Measurements from ENCODE around the gene NUMA1.

The NUMA1 gene

DNA sequence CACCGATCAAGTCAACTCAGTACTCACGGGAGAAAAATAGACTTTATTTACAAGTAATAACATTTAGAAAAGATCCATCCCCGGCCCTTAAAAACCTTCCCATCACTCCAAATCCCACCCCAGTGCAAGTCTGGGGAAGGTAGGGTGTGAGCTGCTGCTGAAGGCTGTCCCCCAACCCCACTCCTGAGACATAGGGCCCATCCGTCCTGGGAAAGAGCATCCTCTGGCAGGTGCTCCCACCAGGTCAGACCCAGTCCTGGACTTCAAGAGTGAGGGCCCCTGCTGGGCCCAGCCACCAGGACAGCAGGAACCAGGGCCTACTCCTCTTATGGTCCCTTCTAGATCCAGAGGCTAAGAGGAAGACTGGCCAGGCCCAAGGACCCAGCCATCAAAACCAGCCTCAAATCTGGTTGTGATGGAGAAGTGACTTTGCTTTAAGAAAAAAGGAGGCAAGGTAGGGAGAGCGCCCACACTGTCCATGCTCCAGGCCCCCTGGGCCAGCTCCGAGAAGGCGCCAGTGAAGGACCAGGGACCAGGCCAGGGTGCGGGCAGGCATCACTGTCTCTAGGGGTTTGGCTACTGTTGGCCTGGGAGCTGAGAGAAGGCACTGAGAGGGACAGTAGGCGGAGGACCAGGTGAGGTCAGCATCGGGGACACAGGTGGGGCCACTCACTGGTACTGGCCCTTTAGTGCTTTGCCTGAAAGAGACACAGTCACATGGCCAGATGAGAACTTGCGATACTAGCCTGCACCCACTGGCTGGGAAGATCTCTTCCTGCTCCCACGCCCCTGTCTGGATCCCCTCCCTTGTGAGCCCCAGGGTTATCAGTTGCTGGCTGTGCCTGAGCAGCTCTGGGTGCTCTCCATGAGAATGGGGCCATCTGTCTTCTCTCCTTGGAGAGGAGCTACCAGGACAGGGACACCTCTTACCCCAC is 77.2 kb downstream of the NUMA1 start:
- DNase-seq (ENCODE audit: low spot score): no peak
- no peak for FAIRE-seq

DNA sequence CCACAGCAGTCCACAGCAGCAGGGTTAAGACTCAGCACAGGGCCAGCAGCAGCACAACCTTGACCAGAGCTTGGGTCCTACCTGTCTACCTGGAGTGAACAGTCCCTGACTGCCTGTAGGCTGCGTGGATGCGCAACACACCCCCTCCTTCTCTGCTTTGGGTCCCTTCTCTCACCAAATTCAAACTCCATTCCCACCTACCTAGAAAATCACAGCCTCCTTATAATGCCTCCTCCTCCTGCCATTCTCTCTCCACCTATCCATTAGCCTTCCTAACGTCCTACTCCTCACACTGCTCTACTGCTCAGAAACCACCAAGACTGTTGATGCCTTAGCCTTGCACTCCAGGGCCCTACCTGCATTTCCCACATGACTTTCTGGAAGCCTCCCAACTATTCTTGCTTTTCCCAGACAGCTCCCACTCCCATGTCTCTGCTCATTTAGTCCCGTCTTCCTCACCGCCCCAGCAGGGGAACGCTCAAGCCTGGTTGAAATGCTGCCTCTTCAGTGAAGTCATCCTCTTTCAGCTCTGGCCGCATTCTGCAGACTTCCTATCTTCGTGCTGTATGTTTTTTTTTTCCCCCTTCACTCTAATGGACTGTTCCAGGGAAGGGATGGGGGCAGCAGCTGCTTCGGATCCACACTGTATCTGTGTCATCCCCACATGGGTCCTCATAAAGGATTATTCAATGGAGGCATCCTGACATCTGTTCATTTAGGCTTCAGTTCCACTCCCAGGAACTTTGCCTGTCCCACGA is 78.3 kb downstream of the NUMA1 start:
- no peak for FAIRE-seq
- DNase-seq (ENCODE audit: low spot score): no peak

DNA sequence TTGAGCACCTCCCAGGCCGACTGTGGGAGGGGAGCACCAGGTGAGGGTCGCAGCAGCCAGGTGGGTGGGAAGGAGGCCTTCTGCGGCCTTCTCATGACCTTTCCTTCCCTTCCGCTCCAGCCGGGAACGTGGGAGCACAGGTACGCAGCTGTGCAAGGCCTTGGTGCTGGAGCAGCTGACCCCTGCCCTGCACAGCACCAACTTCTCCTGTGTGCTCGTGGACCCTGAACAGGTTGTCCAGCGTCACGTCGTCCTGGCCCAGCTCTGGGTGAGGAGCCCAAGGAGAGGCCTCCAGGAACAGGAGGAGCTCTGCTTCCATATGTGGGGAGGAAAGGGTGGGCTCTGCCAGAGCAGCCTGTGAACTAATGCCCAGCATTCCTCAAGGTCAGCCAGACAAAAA is 79.1 kb downstream of the NUMA1 start:
- DNase-seq (ENCODE audit: low spot score) (no peak), FAIRE-seq (no peak)

- DNase-seq (ENCODE audit: low spot score) (no peak), FAIRE-seq (no peak)
Measured at GRCh38 chr11:72000202-72000867, 80.0 kb downstream of the NUMA1 start.

DNA sequence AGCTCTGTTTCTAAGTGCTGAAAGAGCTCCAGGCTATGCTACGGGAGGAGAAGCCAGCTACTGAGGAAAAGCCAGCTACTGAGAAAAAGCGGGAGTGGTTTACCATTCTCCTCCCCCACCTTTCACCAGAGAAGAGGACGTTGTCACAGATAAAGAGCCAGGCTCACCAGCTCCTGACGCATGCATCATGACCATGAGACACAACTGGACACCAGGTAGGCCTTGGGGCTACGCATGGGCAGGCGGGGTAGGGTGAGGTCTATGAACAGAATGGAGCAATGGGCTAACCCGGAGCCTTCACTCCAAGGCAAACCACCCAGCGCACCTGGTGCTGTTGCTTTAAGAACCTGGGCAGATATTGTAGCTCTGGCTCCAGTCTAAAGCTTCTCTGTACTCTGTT is 80.5 kb downstream of the NUMA1 start:
- DNase-seq (ENCODE audit: low spot score) (no peak), FAIRE-seq (no peak)

GRCh38 chr11:71999362-71999761 is 81.0 kb downstream of the NUMA1 start:
- DNase-seq (ENCODE audit: low spot score): no peak

GRCh38 chr11:71998649-71999310 is 81.6 kb downstream of the NUMA1 start, which contains the start of gene IL18BP:
Gene IL18BP, plus strand, starts transcription at chr11:71998909. Its CDS starts 1,076 bp downstream, at chr11:71999985.
- no peak for FAIRE-seq

More at GRCh38 chr11:71999362-71999761, 81.0 kb downstream of the NUMA1 start:
- FAIRE-seq: no peak

GRCh38 chr11:71998061-71998460 is 82.3 kb downstream of the NUMA1 start:
- FAIRE-seq (no peak), DNase-seq (ENCODE audit: low spot score) (no peak)

More at GRCh38 chr11:71998649-71999310, 81.6 kb downstream of the NUMA1 start, which contains the start of gene IL18BP:
- no peak for DNase-seq (ENCODE audit: low spot score)

DNA sequence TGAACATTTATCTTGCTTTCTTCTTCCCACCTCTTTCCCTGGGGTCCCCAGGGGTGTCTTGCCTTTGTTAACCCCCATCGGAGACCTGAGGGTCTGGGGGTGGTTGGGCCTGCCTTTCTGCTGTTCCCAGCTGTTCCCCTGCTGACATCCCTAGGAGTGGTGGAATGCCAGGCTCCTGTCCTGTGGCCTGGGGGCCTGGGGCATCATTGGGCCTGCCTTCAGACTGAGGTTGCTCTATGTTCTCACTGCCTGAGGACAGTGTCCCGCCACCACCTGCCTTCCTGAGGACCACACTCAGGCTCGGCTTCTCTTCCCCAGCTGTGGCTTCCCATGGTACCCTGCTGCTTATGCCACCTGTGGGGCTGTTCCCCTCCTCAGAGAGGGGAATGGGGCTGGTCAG is 82.7 kb downstream of the NUMA1 start:
- DNase-seq (ENCODE audit: low spot score) (no peak), FAIRE-seq (no peak)

DNA sequence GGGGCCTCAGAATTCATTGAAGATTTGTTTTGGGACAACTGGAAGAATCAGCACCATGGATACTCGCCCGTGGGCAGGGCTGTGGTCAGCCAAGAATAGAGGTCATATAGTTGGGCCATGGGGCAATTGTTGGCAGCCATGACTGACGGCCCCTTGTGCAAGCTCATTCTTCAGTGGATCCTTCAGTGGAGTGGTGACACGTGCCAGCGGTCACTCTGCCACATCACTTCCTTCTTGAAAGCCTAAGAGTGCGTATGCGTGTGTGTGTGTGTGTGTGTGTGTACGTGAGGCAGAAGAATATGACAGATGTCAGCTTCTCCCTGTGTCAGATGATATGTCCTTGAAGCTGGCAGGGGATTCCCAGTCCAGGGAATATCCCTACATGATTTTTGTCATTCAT is 83.4 kb downstream of the NUMA1 start:
- FAIRE-seq (no peak), DNase-seq (ENCODE audit: low spot score) (no peak)

GRCh38 chr11:71996517-71996916 is 83.8 kb downstream of the NUMA1 start:
- no peak for DNase-seq (ENCODE audit: low spot score)
- no peak for FAIRE-seq

GRCh38 chr11:71995726-71996291 is 84.5 kb downstream of the NUMA1 start:
- DNase-seq (ENCODE audit: low spot score) (no peak), FAIRE-seq (no peak)

- no peak for DNase-seq (ENCODE audit: low spot score)
- FAIRE-seq: no peak
Measured at GRCh38 chr11:71994786-71995185, 85.6 kb downstream of the NUMA1 start.

GRCh38 chr11:71992136-71992730 is 88.1 kb downstream of the NUMA1 start:
- FAIRE-seq: no peak

DNA sequence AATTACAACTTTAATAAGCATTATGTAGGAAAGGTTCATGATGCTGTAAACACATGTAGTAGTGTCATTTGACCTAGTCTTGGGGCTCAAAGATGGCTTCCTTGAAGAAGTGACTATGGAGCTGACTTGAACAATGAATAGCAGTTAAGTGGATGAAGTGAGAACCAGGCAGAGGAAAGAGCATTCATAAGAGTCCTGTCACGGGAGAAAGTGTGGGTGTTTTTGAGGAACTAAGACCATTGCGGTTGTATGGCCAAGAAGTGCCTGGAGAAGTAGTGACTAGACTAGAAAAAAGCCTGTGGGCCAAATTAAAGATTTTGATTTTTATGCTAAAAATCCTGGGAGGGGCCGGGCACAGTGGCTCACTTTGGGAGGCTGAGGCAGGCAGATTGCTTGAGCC is 88.8 kb downstream of the NUMA1 start:
- FAIRE-seq: no peak
- no peak for DNase-seq (ENCODE audit: low spot score)

More at GRCh38 chr11:71992136-71992730, 88.1 kb downstream of the NUMA1 start:
- no peak for DNase-seq (ENCODE audit: low spot score)

DNA sequence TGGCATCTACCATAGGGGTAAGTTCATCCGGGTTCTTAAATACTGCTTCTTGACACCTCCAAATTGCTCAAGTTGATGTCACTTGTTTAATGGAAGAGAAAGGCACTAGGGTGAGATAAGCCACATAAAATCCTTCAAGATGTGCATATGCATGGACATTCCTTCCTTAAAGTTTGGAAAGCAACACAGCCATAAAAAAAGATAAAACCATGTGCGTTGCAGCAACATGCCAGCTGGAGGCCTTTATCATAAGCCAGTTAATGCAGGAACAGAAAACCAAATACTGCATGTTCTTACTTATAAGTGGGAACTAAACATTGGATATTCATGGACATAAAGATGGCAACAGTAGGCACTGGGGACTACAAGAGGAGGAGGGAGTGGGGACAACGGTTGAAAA is 89.6 kb downstream of the NUMA1 start:
- FAIRE-seq: no peak
- no peak for DNase-seq (ENCODE audit: low spot score)

GRCh38 chr11:71988050-71988449 is 92.3 kb downstream of the NUMA1 start:
- FAIRE-seq (no peak), DNase-seq (ENCODE audit: low spot score) (no peak)

DNA sequence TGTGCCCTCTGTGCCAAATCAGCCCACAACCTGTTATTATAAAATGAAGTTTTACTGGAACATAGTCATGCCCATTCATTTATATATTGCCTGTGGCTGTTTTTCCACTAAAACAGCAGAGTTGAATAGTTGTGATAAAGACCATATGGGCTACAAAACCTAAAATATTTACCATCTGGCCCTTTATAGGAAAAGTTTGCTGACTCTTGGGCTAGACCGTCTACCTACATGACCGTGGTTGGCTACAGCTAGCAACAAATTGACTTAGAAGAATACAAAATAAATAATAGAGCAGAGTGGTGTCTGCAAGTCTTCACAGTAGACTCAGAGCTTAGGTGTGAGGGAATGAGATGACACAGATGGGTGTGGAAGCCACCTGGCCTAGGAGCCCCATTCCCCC is 92.8 kb downstream of the NUMA1 start:
- DNase-seq (ENCODE audit: low spot score) (no peak), FAIRE-seq (no peak)

DNA sequence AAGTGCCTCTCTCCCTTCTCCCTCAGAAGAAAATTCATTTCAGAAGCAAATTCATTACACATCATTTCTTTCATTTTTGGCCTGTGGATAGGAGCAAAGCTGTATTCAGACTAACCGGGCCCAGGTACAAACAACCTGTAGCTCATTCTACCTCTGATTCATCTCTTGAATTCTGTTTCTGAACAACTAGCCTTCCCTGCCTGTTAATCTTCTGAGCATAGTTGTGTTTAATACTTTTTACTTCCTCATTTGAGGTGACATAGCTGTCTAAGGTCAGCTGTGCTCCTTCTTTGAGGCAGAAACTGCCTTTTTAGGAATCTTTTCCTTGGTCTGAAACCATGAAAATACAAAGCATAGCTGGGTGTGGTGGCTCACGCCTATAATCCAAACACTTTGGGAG is 94.2 kb downstream of the NUMA1 start:
- FAIRE-seq (no peak), DNase-seq (ENCODE audit: low spot score) (no peak)

- DNase-seq (ENCODE audit: low spot score) (no peak), FAIRE-seq (no peak)
Measured at GRCh38 chr11:71979602-71980001, 100.7 kb downstream of the NUMA1 start.

Data from RCC 7860 (cell line).